ENCODE measurements around the gene IMMP2L.

The IMMP2L gene

DNA sequence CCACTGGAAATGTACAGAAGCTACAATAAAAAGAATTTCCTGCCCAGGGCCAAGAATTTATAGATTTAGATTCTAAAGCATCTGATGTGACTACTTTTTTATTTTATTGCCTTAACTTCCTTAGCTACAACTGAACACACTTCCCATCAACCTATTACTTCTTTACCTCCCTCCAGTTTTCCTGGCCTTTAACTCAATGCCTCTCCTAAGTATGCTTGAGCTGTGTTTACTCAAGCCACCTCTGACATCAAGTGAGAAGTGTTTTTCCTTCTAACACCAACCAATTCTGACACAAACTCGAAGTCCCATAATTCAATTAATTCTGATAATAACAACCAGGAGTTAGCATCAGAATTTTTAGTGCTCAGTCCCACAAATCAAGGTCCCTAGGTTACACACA is 170.0 kb downstream of the IMMP2L start:
- DNase-seq (ENCODE audit: low spot score), result no peak

- no peak for DNase-seq (ENCODE audit: low spot score)
Observed at GRCh38 chr7:111390000-111390399, 172.3 kb downstream of the IMMP2L start.

DNA sequence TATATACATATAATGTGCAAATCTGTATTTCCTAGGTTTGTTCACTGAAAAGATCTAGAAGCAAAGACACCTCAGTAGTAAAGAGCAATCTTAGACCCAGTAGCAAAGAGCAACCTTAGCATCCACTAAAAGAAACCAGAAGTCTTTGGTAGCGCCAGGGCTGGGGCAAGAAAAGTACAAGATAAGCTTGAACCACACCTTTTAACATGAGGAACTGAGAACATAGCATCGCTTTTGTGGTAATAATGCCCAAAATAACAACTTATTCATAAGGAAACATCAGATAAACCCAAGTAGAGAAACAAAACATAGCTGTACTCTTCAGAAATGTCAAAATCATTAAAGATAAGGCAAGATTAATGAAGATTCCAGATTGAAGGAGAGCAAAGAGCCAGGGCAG is 173.4 kb downstream of the IMMP2L start:
- no peak for DNase-seq (ENCODE audit: low spot score)

DNA sequence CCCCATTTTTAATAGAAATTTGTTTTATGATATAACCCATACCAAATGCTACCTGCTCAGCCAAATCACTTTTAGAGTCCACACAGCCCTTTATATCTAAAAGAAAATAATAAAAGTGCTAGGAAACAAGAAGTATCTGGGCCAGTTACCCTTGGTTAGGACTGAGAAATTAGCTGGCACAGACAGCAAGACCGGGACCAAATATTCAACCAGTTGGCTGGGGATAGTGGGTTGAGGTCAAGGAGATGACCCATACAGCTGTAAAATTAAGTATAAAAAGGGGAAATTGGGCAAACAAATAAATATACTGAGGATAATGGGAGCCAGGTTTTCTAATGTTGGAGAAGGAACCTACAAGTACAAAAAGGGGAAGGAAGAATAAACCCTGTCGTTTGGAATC is 174.3 kb downstream of the IMMP2L start:
- no peak for DNase-seq (ENCODE audit: low spot score)

GRCh38 chr7:111384065-111384891 is 178.0 kb downstream of the IMMP2L start:
- no peak for DNase-seq (ENCODE audit: low spot score)

- no peak for DNase-seq (ENCODE audit: low spot score)
Observed at GRCh38 chr7:111383133-111383532, 179.2 kb downstream of the IMMP2L start.

GRCh38 chr7:111381590-111381989 is 180.7 kb downstream of the IMMP2L start:
- DNase-seq (ENCODE audit: low spot score), result no peak

- DNase-seq (ENCODE audit: low spot score), result no peak
Observed at GRCh38 chr7:111380945-111381344, 181.3 kb downstream of the IMMP2L start.

GRCh38 chr7:111374027-111374426 is 188.3 kb downstream of the IMMP2L start:
- no peak for DNase-seq (ENCODE audit: low spot score)

DNA sequence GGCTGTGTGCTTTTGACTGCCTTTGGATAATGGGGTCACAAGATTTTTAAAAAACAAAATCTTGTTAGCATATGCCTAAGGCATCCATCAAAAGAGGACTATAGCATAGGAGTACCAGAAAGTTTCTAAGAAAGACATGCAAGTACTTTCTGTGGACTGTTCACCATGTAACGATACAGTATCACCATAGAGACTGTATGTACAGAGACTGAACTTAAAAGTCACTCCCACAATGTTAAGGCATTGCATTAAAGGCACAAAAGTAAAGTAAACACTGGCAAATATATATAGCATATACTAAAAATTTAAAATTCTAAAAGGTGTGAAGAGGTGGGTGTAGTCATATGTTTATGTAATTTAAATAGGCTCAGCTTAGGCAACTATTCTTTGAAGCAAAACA is 190.9 kb downstream of the IMMP2L start:
- DNase-seq (ENCODE audit: low spot score), result no peak

DNA sequence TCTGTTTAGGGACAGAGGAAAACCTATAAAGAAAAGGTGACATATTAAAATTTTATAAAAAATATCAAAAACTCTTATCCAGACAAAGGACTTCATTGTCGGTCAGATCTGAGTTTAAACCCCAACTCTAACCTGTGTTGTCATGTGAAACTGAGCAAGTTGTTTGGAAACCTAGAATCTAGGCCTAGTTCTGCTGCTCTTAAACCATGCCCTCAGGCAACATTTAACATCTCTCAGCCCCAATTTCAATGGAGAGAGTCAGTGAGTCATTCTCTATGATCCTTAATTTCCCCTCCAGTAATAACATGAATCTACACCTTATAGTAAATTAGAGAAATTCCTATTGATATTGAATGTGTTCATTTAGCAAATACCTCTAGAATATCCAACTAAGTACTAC is 192.3 kb downstream of the IMMP2L start:
- no peak for DNase-seq (ENCODE audit: low spot score)

GRCh38 chr7:111368381-111369065 is 193.8 kb downstream of the IMMP2L start:
- no peak for DNase-seq (ENCODE audit: low spot score)

DNA sequence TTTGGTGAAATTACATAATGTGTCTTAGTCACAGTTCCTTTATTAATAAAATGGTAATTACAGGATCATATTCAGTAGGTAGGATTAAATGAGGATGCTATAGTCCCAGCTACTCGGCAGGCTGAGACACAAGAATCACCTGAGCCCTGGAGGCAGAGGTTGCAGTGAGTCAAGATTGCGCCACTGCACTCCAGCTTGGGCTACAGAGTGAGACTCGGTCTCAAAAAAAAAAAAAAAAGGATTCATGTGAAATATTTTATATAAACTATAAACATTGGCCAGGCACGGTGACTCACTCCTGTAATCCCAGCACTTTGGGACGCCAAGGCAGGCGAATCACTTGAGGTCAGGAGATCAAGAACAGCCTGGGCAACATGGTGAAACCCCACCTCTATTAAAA is 197.9 kb downstream of the IMMP2L start:
- peak; percentile 9 for DNase-seq (ENCODE audit: low spot score)

DNA sequence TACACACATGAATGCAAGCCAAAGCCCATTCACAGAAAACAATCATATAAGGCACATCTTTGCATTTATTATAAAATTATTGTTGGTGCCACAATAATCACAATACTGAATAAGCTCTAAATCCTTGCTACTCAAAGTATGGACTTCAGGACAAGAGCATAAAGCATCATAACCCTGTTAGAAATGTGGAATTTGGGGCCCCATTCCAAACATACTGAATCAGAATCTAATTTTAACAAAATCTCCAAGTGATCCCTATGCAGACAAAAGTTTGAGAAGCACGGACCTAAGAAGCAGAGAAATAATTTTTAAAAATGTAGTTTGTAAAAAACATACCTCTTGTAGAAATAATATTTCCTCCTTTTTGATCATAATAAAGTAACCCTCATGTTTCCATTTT is 199.2 kb downstream of the IMMP2L start:
- no peak for DNase-seq (ENCODE audit: low spot score)

GRCh38 chr7:111362506-111363054 is 199.7 kb downstream of the IMMP2L start:
- no peak for DNase-seq (ENCODE audit: low spot score)

GRCh38 chr7:111358915-111359314 is 203.4 kb downstream of the IMMP2L start:
- DNase-seq (ENCODE audit: low spot score), result no peak

- DNase-seq (ENCODE audit: low spot score), result no peak
Observed at GRCh38 chr7:111357691-111358090, 204.6 kb downstream of the IMMP2L start.

- no peak for DNase-seq (ENCODE audit: low spot score)
Observed at GRCh38 chr7:111356941-111357340, 205.4 kb downstream of the IMMP2L start.

DNA sequence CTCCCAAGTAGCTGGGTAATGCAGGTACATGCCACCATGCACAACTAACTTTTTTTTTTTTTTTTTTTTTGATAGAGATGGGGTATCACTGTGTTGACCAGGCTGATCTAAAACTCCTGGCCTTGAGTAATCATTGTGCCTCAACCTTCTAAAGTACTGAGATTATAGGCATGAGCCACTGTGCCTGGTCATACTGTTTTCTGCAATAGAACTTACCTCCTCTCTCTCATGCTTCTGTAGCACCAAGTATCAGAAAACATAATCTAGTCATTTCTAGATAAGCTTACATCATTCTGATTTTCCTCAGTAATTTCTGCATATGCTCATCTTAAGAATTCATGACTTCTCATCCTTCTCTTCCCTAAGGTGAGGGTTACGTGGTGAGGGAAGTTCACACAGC is 210.0 kb downstream of the IMMP2L start:
- DNase-seq (ENCODE audit: low spot score), result no peak

DNA sequence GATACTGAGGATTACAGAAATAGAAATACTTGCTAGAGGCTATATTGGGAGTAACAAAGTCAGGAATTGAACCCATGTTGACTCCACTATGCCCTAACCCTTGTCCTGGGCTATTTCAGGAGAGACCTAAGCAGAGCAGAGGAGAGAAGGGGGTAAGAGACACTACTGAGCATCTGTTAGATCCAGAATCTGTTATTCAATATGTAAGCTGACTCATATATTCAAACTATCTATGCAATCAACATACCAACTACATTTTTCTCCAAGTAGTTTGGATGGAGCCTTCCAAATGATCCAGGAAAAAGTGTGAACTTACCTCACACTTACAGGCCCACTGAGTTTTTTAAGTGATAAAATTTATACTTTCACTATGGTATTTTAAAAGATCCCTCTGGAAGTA is 216.1 kb downstream of the IMMP2L start:
- DNase-seq (ENCODE audit: low spot score), result no peak

GRCh38 chr7:111343017-111343416 is 219.3 kb downstream of the IMMP2L start:
- DNase-seq (ENCODE audit: low spot score), result no peak

DNA sequence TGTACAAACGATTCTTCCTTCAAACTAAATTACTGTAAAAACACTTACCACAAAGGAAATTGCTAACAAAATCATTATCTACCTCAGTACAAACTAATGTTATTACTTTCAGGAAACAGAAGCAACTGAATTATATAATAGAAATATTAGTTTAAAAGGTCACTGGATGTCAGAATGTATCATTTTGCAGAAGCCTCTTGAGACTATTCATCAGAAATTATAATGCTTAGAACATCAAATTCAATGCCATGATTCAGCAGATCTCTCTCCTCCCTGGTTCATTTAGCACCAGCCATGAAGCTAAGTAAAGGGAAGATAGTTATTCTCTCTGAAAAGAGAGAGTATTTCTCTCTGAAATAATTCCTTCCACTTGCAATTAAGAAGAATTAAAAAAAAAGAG is 223.3 kb downstream of the IMMP2L start:
- no peak for DNase-seq (ENCODE audit: low spot score)

GRCh38 chr7:111333010-111333409 is 229.3 kb downstream of the IMMP2L start:
- no peak for DNase-seq (ENCODE audit: low spot score)

GRCh38 chr7:111330235-111330523 is 232.1 kb downstream of the IMMP2L start:
- DNase-seq (ENCODE audit: low spot score), result no peak
